Dermis microvascular lymphatic vessel endothelial cell (primary cell): Measurements from ENCODE around the gene KRTAP10-7. TPM values are rescaled to one million over a fixed set of nuclear protein-coding genes. Genes with fewer than 3 reads are reported as not detected.
"Not testable (repeated sequence)": the region's sequence is repeated elsewhere in the genome, so short reads cannot be mapped to it uniquely, and the experiment has no call there.

Source experiments
- DNase-seq, 2 donors: peaks; one replicate each; pipeline versions ENCODE4 v3.0.0 to v3.0.0-alpha.2; 2010; ENCODE audit warnings: low read depth in 2 of 2
- total RNA-seq: library from RNA; depleted of rRNA; stranded (reverse); fragments of >200 nt; gene quantifications from 2 replicates; pipeline ENCODE4 v1.2.1, GENCODE V29; 2014

The KRTAP10-7 gene
- total RNA-seq, 1 donor from 2014 or later: not detected

- no peak for DNase-seq
Observed at GRCh38 chr21:44590311-44590721, 10.1 kb upstream of the KRTAP10-7 start.

- DNase-seq: not testable (repeated sequence)
Observed at GRCh38 chr21:44590897-44591800, 9.2 kb upstream of the KRTAP10-7 start.

- not testable (repeated sequence) for DNase-seq
Observed at GRCh38 chr21:44591801-44592130, 8.6 kb upstream of the KRTAP10-7 start.

GRCh38 chr21:44592446-44593311, 7.7 kb upstream of the KRTAP10-7 start, which contains the start of gene KRTAP10-6:
TSS of gene KRTAP10-6 (minus strand) at chr21:44592505. CDS start at chr21:44592484, 21 bp downstream.
- no peak for DNase-seq

GRCh38 chr21:44593598-44594405, 6.6 kb upstream of the KRTAP10-7 start:
- no peak for DNase-seq

- DNase-seq: no peak
Observed at GRCh38 chr21:44594406-44594916, 5.9 kb upstream of the KRTAP10-7 start.

- no peak for DNase-seq
Observed at GRCh38 chr21:44595524-44595923, 4.9 kb upstream of the KRTAP10-7 start.

GRCh38 chr21:44596068-44596725, 4.2 kb upstream of the KRTAP10-7 start:
- no peak for DNase-seq

GRCh38 chr21:44598061-44598460, 2.3 kb upstream of the KRTAP10-7 start:
- no peak for DNase-seq

GRCh38 chr21:44599264-44600029, 950 bp upstream of the KRTAP10-7 start:
- no peak for DNase-seq

- not testable (repeated sequence) for DNase-seq
Observed at GRCh38 chr21:44601091-44601490, 694 bp downstream of the KRTAP10-7 start.

- no peak for DNase-seq
Observed at GRCh38 chr21:44601596-44602462, 1.4 kb downstream of the KRTAP10-7 start.

- DNase-seq: no peak
Observed at GRCh38 chr21:44602463-44602850, 2.1 kb downstream of the KRTAP10-7 start.

GRCh38 chr21:44603109-44603875, 2.9 kb downstream of the KRTAP10-7 start:
- no peak for DNase-seq

GRCh38 chr21:44603911-44604310, 3.5 kb downstream of the KRTAP10-7 start:
- no peak for DNase-seq

GRCh38 chr21:44606495-44606894, 6.1 kb downstream of the KRTAP10-7 start:
- no peak for DNase-seq

- DNase-seq: no peak
Observed at GRCh38 chr21:44609193-44609592, 8.8 kb downstream of the KRTAP10-7 start.
